Measurements from ENCODE around the gene CMIP. TPM values are rescaled to one million over a fixed set of nuclear protein-coding genes. Genes with fewer than 3 reads are reported as not detected.
A peak's percentile ranks its signal among the peaks of the same experiment; 100 is the strongest.

The CMIP gene
- total RNA-seq, 1 experiment from 2014 or later, result 63.7 TPM

DNA sequence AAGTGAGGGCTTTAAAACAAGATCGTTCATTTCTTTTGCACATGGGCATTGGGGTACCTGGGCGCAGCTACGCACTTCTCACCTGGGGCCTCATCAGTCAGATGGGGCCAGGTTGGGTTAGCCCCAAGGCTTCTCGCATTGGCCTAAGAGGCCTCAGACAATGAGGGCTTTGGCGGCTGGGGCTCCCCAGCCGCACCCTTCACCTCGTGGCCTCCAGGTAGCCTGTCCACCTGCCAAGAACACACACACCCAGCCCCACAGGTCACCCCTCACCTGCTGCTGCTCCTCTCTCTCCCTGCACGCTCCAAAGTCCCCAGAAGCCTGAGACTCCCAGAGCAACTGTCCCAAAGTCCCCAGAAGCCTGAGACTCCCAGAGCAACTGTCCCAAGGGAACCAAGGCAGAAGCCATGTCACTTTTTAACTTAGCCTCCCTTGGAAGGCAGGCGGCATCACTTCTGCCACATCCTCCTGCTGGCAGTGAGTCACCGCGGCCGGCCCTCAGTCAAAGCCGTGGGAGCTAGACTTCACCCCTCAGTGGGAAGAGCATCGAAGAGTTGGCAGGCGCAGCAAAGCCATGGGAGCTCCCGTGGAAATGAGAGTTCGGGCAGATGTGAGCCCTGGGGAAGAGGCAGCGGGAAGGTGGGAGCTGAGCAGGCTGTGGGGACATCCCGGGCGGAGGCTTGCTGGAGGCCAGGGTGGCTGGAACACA is 255.6 kb downstream of the CMIP start:
- no peaks in the 10 kb centered on the region for H3K27me3 Mint-ChIP-seq (ENCODE audit: low read depth)
- ChIA-PET POLR2A (interaction anchor here (0.6 kb wide), 1 partner anchor 181 kb away, joined by 4 read pairs; no protein-coding TSS in a partner anchor), CTCF (interaction anchor here (1.0 kb wide), 1 partner anchor 334 kb away, joined by 3 read pairs; no protein-coding TSS in a partner anchor)
- H3K9me3 Mint-ChIP-seq, result no peaks in the 10 kb centered on the region
- no peak overlapping the region for H3K4me3 Mint-ChIP-seq
- TF ChIP-seq, protein P1, sequence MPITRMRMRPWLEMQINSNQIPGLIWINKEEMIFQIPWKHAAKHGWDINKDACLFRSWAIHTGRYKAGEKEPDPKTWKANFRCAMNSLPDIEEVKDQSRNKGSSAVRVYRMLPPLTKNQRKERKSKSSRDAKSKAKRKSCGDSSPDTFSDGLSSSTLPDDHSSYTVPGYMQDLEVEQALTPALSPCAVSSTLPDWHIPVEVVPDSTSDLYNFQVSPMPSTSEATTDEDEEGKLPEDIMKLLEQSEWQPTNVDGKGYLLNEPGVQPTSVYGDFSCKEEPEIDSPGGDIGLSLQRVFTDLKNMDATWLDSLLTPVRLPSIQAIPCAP (CRISPR knock-in tag; IDR thresholded peaks at IDR 0.05), result no peak
- TF ChIP-seq TP53 (CRISPR knock-in tag; IDR thresholded peaks at IDR 0.05), result no peak
- TF ChIP-seq, protein P2, sequence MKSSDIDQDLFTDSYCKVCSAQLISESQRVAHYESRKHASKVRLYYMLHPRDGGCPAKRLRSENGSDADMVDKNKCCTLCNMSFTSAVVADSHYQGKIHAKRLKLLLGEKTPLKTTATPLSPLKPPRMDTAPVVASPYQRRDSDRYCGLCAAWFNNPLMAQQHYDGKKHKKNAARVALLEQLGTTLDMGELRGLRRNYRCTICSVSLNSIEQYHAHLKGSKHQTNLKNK (CRISPR knock-in tag; IDR thresholded peaks at IDR 0.05), result no peak
- TF ChIP-seq, protein P3, sequence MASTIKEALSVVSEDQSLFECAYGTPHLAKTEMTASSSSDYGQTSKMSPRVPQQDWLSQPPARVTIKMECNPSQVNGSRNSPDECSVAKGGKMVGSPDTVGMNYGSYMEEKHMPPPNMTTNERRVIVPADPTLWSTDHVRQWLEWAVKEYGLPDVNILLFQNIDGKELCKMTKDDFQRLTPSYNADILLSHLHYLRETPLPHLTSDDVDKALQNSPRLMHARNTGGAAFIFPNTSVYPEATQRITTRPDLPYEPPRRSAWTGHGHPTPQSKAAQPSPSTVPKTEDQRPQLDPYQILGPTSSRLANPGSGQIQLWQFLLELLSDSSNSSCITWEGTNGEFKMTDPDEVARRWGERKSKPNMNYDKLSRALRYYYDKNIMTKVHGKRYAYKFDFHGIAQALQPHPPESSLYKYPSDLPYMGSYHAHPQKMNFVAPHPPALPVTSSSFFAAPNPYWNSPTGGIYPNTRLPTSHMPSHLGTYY (CRISPR knock-in tag; IDR thresholded peaks at IDR 0.05), result no peak
- TF ChIP-seq, protein P4, sequence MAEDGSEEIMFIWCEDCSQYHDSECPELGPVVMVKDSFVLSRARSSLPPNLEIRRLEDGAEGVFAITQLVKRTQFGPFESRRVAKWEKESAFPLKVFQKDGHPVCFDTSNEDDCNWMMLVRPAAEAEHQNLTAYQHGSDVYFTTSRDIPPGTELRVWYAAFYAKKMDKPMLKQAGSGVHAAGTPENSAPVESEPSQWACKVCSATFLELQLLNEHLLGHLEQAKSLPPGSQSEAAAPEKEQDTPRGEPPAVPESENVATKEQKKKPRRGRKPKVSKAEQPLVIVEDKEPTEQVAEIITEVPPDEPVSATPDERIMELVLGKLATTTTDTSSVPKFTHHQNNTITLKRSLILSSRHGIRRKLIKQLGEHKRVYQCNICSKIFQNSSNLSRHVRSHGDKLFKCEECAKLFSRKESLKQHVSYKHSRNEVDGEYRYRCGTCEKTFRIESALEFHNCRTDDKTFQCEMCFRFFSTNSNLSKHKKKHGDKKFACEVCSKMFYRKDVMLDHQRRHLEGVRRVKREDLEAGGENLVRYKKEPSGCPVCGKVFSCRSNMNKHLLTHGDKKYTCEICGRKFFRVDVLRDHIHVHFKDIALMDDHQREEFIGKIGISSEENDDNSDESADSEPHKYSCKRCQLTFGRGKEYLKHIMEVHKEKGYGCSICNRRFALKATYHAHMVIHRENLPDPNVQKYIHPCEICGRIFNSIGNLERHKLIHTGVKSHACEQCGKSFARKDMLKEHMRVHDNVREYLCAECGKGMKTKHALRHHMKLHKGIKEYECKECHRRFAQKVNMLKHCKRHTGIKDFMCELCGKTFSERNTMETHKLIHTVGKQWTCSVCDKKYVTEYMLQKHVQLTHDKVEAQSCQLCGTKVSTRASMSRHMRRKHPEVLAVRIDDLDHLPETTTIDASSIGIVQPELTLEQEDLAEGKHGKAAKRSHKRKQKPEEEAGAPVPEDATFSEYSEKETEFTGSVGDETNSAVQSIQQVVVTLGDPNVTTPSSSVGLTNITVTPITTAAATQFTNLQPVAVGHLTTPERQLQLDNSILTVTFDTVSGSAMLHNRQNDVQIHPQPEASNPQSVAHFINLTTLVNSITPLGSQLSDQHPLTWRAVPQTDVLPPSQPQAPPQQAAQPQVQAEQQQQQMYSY (CRISPR knock-in tag; IDR thresholded peaks at IDR 0.05), result no peak
- no peak for TF ChIP-seq MXD4 (CRISPR knock-in tag; IDR thresholded peaks at IDR 0.05; ENCODE audit: borderline replicate concordance)
- no peak for TF ChIP-seq ZNF416 (CRISPR knock-in tag; IDR thresholded peaks at IDR 0.05)
- TF ChIP-seq, protein P5, sequence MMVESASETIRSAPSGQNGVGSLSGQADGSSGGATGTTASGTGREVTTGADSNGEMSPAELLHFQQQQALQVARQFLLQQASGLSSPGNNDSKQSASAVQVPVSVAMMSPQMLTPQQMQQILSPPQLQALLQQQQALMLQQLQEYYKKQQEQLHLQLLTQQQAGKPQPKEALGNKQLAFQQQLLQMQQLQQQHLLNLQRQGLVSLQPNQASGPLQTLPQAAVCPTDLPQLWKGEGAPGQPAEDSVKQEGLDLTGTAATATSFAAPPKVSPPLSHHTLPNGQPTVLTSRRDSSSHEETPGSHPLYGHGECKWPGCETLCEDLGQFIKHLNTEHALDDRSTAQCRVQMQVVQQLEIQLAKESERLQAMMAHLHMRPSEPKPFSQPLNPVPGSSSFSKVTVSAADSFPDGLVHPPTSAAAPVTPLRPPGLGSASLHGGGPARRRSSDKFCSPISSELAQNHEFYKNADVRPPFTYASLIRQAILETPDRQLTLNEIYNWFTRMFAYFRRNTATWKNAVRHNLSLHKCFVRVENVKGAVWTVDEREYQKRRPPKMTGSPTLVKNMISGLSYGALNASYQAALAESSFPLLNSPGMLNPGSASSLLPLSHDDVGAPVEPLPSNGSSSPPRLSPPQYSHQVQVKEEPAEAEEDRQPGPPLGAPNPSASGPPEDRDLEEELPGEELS (CRISPR knock-in tag; IDR thresholded peaks at IDR 0.05), result no peak
- TF ChIP-seq, protein P6, sequence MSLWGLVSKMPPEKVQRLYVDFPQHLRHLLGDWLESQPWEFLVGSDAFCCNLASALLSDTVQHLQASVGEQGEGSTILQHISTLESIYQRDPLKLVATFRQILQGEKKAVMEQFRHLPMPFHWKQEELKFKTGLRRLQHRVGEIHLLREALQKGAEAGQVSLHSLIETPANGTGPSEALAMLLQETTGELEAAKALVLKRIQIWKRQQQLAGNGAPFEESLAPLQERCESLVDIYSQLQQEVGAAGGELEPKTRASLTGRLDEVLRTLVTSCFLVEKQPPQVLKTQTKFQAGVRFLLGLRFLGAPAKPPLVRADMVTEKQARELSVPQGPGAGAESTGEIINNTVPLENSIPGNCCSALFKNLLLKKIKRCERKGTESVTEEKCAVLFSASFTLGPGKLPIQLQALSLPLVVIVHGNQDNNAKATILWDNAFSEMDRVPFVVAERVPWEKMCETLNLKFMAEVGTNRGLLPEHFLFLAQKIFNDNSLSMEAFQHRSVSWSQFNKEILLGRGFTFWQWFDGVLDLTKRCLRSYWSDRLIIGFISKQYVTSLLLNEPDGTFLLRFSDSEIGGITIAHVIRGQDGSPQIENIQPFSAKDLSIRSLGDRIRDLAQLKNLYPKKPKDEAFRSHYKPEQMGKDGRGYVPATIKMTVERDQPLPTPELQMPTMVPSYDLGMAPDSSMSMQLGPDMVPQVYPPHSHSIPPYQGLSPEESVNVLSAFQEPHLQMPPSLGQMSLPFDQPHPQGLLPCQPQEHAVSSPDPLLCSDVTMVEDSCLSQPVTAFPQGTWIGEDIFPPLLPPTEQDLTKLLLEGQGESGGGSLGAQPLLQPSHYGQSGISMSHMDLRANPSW (CRISPR knock-in tag; conservative IDR thresholded peaks at IDR 0.05; ENCODE audit: low read depth), result no peak
- TF ChIP-seq NR1H2 (CRISPR knock-in tag; IDR thresholded peaks at IDR 0.05), result no peak
- TF ChIP-seq ESRRA (CRISPR knock-in tag; IDR thresholded peaks at IDR 0.05; ENCODE audit: borderline replicate concordance), result no peak
- no peak for TF ChIP-seq ELF4 (CRISPR knock-in tag; IDR thresholded peaks at IDR 0.05; ENCODE audit: low read depth)
- no peak for TF ChIP-seq ATF1 (CRISPR knock-in tag; IDR thresholded peaks at IDR 0.05)
- TF ChIP-seq, protein P7, sequence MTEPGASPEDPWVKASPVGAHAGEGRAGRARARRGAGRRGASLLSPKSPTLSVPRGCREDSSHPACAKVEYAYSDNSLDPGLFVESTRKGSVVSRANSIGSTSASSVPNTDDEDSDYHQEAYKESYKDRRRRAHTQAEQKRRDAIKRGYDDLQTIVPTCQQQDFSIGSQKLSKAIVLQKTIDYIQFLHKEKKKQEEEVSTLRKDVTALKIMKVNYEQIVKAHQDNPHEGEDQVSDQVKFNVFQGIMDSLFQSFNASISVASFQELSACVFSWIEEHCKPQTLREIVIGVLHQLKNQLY (CRISPR knock-in tag; IDR thresholded peaks at IDR 0.05), result no peak
- peaks cover 29% of the 10 kb centered on the region for H3K36me3 Mint-ChIP-seq
- peak overlapping the region; percentile 32 for H3K27ac Mint-ChIP-seq
- DNase-seq (ENCODE audit: low spot score), result no peak
- H3K4me1 Mint-ChIP-seq, result no peaks in the 10 kb centered on the region
- ATAC-seq, result no peak

Data from WTC11 (cell line).